H1 (cell line): ENCODE results near the gene NHERF2. TPM values are rescaled to one million over a fixed set of nuclear protein-coding genes. Genes with fewer than 3 reads are reported as not detected.

ENCODE experiments used
- CTCF ChIA-PET: fragments of 300-600 bp; sonication (Branson Sonifier 250); formaldehyde crosslinking; loops from one replicate; lab custom pipeline; 2021; ENCODE audit not compliant: partially characterized antibody; lab: Charles Lee
- POLR2A ChIA-PET: fragments of 300-600 bp; sonication (Branson Sonifier 250); formaldehyde crosslinking; loops from one replicate; lab custom pipeline; 2021; ENCODE audit warnings: inconsistent platforms; ENCODE audit not compliant: partially characterized antibody; lab: Charles Lee
- DNase-seq, 2 experiments: peaks; one replicate each; pipeline versions ENCODE4 v3.0.0 to v3.0.0-alpha.2; 2010 to 2022; ENCODE audit warnings: low spot score in 2 of 2, low read depth in 1 of 2, mixed read lengths in 1 of 2
- FAIRE-seq: peaks from 2 replicates; lab custom pipeline; 2011; peaks lifted over from hg19 to GRCh38; lab: Jason Lieb, UNC
- H2AFZ ChIP-seq: 2 replicates; pipeline ENCODE4 v1.8.1; 2012; ENCODE audit warnings: low read length, inconsistent platforms
- H2AK5ac ChIP-seq: 2 replicates; pipeline ENCODE4 v1.6.1; 2013; ENCODE audit warnings: low read depth, low read length
- H2BK120ac ChIP-seq: replicated peaks from 2 replicates; pipeline ENCODE3; 2013; ENCODE audit warnings: low read depth, low read length, inconsistent platforms
- H2BK12ac ChIP-seq: 2 replicates; pipeline ENCODE4 v1.6.1; 2013; ENCODE audit warnings: low read depth, low read length
- H2BK15ac ChIP-seq: 2 replicates; pipeline ENCODE4 v1.6.1; 2013; ENCODE audit warnings: low read length
- H2BK20ac ChIP-seq: 2 replicates; pipeline ENCODE4 v1.6.1; 2013; ENCODE audit warnings: low read length
- H2BK5ac ChIP-seq: 2 replicates; pipeline ENCODE4 v1.6.1; 2013; ENCODE audit warnings: low read depth, low read length
- H3K14ac ChIP-seq: 2 replicates; pipeline ENCODE4 v1.6.1; 2013; ENCODE audit warnings: inconsistent platforms; ENCODE audit not compliant: insufficient read length
- H3K18ac ChIP-seq: 2 replicates; pipeline ENCODE4 v1.6.1; 2013; ENCODE audit warnings: low read length; ENCODE audit errors: extremely low read depth
- H3K23ac ChIP-seq: 2 replicates; pipeline ENCODE4 v1.6.1; 2013; ENCODE audit warnings: inconsistent platforms; ENCODE audit not compliant: insufficient read length
- H3K23me2 ChIP-seq: 2 replicates; pipeline ENCODE4 v1.6.1; 2013; ENCODE audit warnings: low read depth, low read length
- H3K27ac ChIP-seq: 2 replicates; pipeline ENCODE4 v1.6.1; 2011; ENCODE audit warnings: low read depth, low read length, inconsistent platforms
- H3K27me3 ChIP-seq, 4 experiments: replicated peaks in 1 of 4; 1 replicate in 1 of 4; 2 replicates in 3 of 4; pipeline versions ENCODE4 v1.6.1 to v1.8.1; 2011 to 2013; ENCODE audit warnings: low read length in 3 of 4, mild to moderate bottlenecking in 3 of 4, inconsistent platforms in 2 of 4, mixed read lengths in 2 of 4, moderate library complexity in 1 of 4; ENCODE audit not compliant: control insufficient read depth in 3 of 4, insufficient read depth in 3 of 4; ENCODE audit errors: extremely low read depth in 1 of 4
- H3K36me3 ChIP-seq, 4 experiments: 2 replicates each; pipeline versions ENCODE4 v1.6.1 to v1.8.1; 2011 to 2013; ENCODE audit warnings: mild to moderate bottlenecking in 4 of 4, low read length in 3 of 4, moderate library complexity in 2 of 4, control low read depth in 1 of 4, inconsistent platforms in 1 of 4; ENCODE audit not compliant: insufficient read depth in 4 of 4, control insufficient read depth in 2 of 4
- H3K4ac ChIP-seq: replicated peaks from 2 replicates; pipeline ENCODE3; 2013; ENCODE audit warnings: low read length, low read depth, mixed read lengths, inconsistent platforms; ENCODE audit not compliant: insufficient read length
- H3K4me1 ChIP-seq, 4 experiments: replicated peaks in 1 of 4; 1 replicate in 1 of 4; 2 replicates in 3 of 4; pipeline versions ENCODE4 v1.6.1 to v1.8.1; 2011 to 2013; ENCODE audit warnings: low read length in 3 of 4, inconsistent platforms in 2 of 4, mixed read lengths in 1 of 4; ENCODE audit not compliant: insufficient read depth in 4 of 4, control insufficient read depth in 3 of 4
- H3K4me2 ChIP-seq, 2 experiments: 2 replicates each; pipeline versions ENCODE4 v1.6.1 to v1.8.1; 2011 to 2013; ENCODE audit warnings: low read depth in 2 of 2, low read length in 2 of 2, control low read depth in 1 of 2, inconsistent platforms in 1 of 2, mild to moderate bottlenecking in 1 of 2; ENCODE audit not compliant: insufficient read depth in 1 of 2
- H3K4me3 ChIP-seq, 4 experiments: fragments of 200-600, 300-600 bp in 1 of 4; sonication (generic), shearing (Covaris generic), sonication (Bioruptor Twin) in 1 of 4; 2 replicates each; pipeline versions ENCODE4 v1.5.1 to v1.8.1; 2011 to 2016; ENCODE audit warnings: low read length in 4 of 4, low read depth in 3 of 4, control low read depth in 2 of 4, inconsistent platforms in 2 of 4, mild to moderate bottlenecking in 2 of 4, mixed read lengths in 1 of 4, moderate library complexity in 1 of 4; ENCODE audit not compliant: insufficient read depth in 2 of 4; ENCODE audit errors: extremely low read depth in 1 of 4
- H3K56ac ChIP-seq: replicated peaks from 2 replicates; pipeline ENCODE3; 2013; ENCODE audit warnings: low read depth, mild to moderate bottlenecking, mixed read lengths, low read length, inconsistent platforms; ENCODE audit not compliant: insufficient read length
- H3K79me1 ChIP-seq: 2 replicates; pipeline ENCODE4 v1.6.1; 2013; ENCODE audit warnings: low read depth, low read length, control low read depth
- H3K79me2 ChIP-seq, 2 experiments: 2 replicates each; pipeline versions ENCODE4 v1.6.1 to v1.8.1; 2012 to 2013; ENCODE audit warnings: low read length in 2 of 2, mild to moderate bottlenecking in 2 of 2, inconsistent platforms in 1 of 2; ENCODE audit not compliant: insufficient read depth in 2 of 2, control insufficient read depth in 1 of 2
- H3K9ac ChIP-seq, 4 experiments: replicated peaks in 1 of 4; 1 replicate in 1 of 4; 2 replicates in 3 of 4; pipeline versions ENCODE4 v1.6.1 to v1.8.1; 2011 to 2013; ENCODE audit warnings: low read depth in 3 of 4, low read length in 3 of 4, control low read depth in 2 of 4, mild to moderate bottlenecking in 2 of 4, moderate library complexity in 2 of 4, inconsistent platforms in 1 of 4; ENCODE audit errors: extremely low read depth in 1 of 4
- H3K9me3 ChIP-seq, 2 experiments: 2 replicates each; pipeline versions ENCODE4 v1.6.1 to v1.8.1; 2012 to 2013; ENCODE audit warnings: mild to moderate bottlenecking in 2 of 2, moderate library complexity in 2 of 2, control low read depth in 1 of 2, inconsistent platforms in 1 of 2, low read depth in 1 of 2, low read length in 1 of 2, mixed read lengths in 1 of 2; ENCODE audit not compliant: insufficient read depth in 2 of 2
- H4K20me1 ChIP-seq, 2 experiments: replicated peaks in 1 of 2; 2 replicates each; pipeline versions ENCODE3 to v1.8.1; 2011 to 2013; ENCODE audit warnings: inconsistent platforms in 2 of 2, low read length in 2 of 2, mild to moderate bottlenecking in 1 of 2; ENCODE audit not compliant: insufficient read depth in 2 of 2, control insufficient read depth in 1 of 2
- H4K5ac ChIP-seq: 2 replicates; pipeline ENCODE4 v1.6.1; 2013; ENCODE audit warnings: low read length, low read depth, mixed read lengths, inconsistent platforms; ENCODE audit not compliant: insufficient read length
- H4K8ac ChIP-seq: 2 replicates; pipeline ENCODE4 v1.8.0; 2013; ENCODE audit warnings: mild to moderate bottlenecking, moderate library complexity, low read length, inconsistent platforms; ENCODE audit not compliant: insufficient read depth; ENCODE audit errors: extremely low read depth
- H4K91ac ChIP-seq: replicated peaks from 2 replicates; pipeline ENCODE3; 2013; ENCODE audit warnings: low read length, mixed read lengths, inconsistent platforms; ENCODE audit not compliant: insufficient read length
- ATF2 ChIP-seq: IDR thresholded peaks from 2 replicates; pipeline ENCODE4 v1.6.1; 2012; ENCODE audit warnings: low read length, inconsistent platforms
- BACH1 ChIP-seq: IDR thresholded peaks from 2 replicates; pipeline ENCODE4 v1.6.1; 2012; ENCODE audit warnings: low read length, improper control_type of control experiment
- CHD2 ChIP-seq: IDR thresholded peaks from 2 replicates; pipeline ENCODE4 v1.6.1; 2012; ENCODE audit warnings: low read length, improper control_type of control experiment
- HDAC2 ChIP-seq, 2 experiments: fragments of 300-600 bp in 1 of 2; sonication (generic) in 1 of 2; IDR thresholded peaks; 2 replicates each; pipeline ENCODE4 v1.6.1; 2011 to 2012; ENCODE audit warnings: low read depth in 2 of 2, low read length in 2 of 2, mild to moderate bottlenecking in 2 of 2, moderate library complexity in 2 of 2, borderline replicate concordance in 1 of 2, inconsistent platforms in 1 of 2
- POLR2A ChIP-seq, 2 experiments: IDR thresholded peaks; 1 replicate in 1 of 2; 2 replicates in 1 of 2; pipeline ENCODE4 v1.6.1; 2011; ENCODE audit warnings: low read depth in 2 of 2, low read length in 2 of 2, mild to moderate bottlenecking in 2 of 2; ENCODE audit errors: control extremely low read depth in 1 of 2
- RBBP5 ChIP-seq: IDR thresholded peaks from 2 replicates; pipeline ENCODE4 v1.7.1; 2012; ENCODE audit warnings: low read depth, mild to moderate bottlenecking, inconsistent platforms, low read length, moderate library complexity, borderline replicate concordance
- SIX5 ChIP-seq: IDR thresholded peaks from 2 replicates; pipeline ENCODE4 v1.6.1; 2011; ENCODE audit warnings: mild to moderate bottlenecking, low read depth, low read length
- SP1 ChIP-seq: IDR thresholded peaks from 2 replicates; pipeline ENCODE4 v1.6.1; 2011; ENCODE audit warnings: low read depth, low read length
- SUZ12 ChIP-seq: fragments of 200-600 bp; sonication (generic); IDR thresholded peaks from 2 replicates; pipeline ENCODE4 v1.6.1; 2012; ENCODE audit warnings: mild to moderate bottlenecking, inconsistent platforms, low read length, moderate library complexity, mixed read lengths
- WGBS, 2 experiments: shearing (Covaris generic) in 1 of 2; methylation state at CpG; one replicate each; pipeline versions ENCODE4 v1.1.6 to v1.1.7; 2013 to 2015; ENCODE audit warnings: low lambda C conversion rate in 2 of 2, mixed read lengths in 2 of 2, inconsistent platforms in 1 of 2, low coverage in 1 of 2, missing lambda C conversion rate in 1 of 2; ENCODE audit not compliant: insufficient replicate concordance in 2 of 2, insufficient coverage in 1 of 2, insufficient read length in 1 of 2; ENCODE audit errors: extremely low coverage in 1 of 2, missing lambda C conversion rate in 1 of 2; 5-methylcytosine and 5-hydroxymethylcytosine counted together
- polyA plus RNA-seq, 7 experiments: library from polyadenylated mRNA; depleted of rRNA in 3 of 7; stranded (reverse) in 5 of 7; unstranded in 2 of 7; fragments of >200 nt in 5 of 7; fragments of 200-250 nt in 2 of 7; gene quantifications; 1 replicate in 5 of 7; 2 replicates in 1 of 7; 4 replicates in 1 of 7; pipeline versions ENCODE4 v1.2.1 to v1.2.3, GENCODE V29; 2011 to 2013; ENCODE audit warnings: missing spikeins in 2 of 7, mixed read lengths in 2 of 7
- total RNA-seq: library from RNA; stranded (reverse); fragmentation: NEBNext Ultra II Directional; extraction: Animal tissue kit (Norgen Biotek cat#: 25700); gene quantifications from 2 replicates; pipeline ENCODE4 v1.2.1, GENCODE V29; 2021
- TF ChIP-seq, protein P1 (sequence below), 3 experiments: IDR thresholded peaks; 1 replicate in 2 of 3; 2 replicates in 1 of 3; pipeline versions ENCODE4 v1.5.1 to v1.6.1; 2011; ENCODE audit warnings: low read length in 3 of 3, mild to moderate bottlenecking in 3 of 3, inconsistent platforms in 2 of 3, low read depth in 1 of 3, moderate library complexity in 1 of 3; ENCODE audit not compliant: insufficient read depth in 1 of 3; ENCODE audit errors: control extremely low read depth in 1 of 3

NHERF2 gene
- total and polyA plus RNA-seq, 2 of the 8 experiments (the other 6 are each of a cell fraction or from before 2014, with no cell fraction given) = 13.9 to 19.3 TPM

- Histone ChIP-seq H3K79me1 (no peaks in the 10 kb centered on the region), H3K4me2 (no peak overlapping the region), H3K9me3 (no peaks in the 10 kb centered on the region), H3K23ac (no peak overlapping the region), H4K5ac (no peak overlapping the region), H3K36me3 (peaks cover 2 to 14% (median 6%) of the 10 kb centered on the region in 4 experiments; a peak in 6 of 8 replicates), H3K4me3 (no peak overlapping the region), H3K23me2 (no peaks in the 10 kb centered on the region), H3K4ac (no peak overlapping the region), H2AK5ac (no peak overlapping the region), H3K18ac (no peak overlapping the region), H4K91ac (no peak overlapping the region), H3K27ac (no peak overlapping the region), H4K20me1 (peaks cover 0 to 11% of the 10 kb centered on the region in 2 experiments), H3K56ac (no peak overlapping the region), H2BK12ac (0 out of 2 replicates have a peak overlapping the region, but pooled peaks have one; percentile 23), H2BK20ac (no peak overlapping the region), H3K27me3 (no peaks in the 10 kb centered on the region), H3K4me1 (no peaks in the 10 kb centered on the region), H2BK5ac (peak overlapping the region; percentile 49; the same call in 1 of the 2 replicates), H2BK15ac (no peak overlapping the region), H3K14ac (no peak overlapping the region), H2AFZ (no peak overlapping the region), H3K79me2 (no peaks in the 10 kb centered on the region), H3K9ac (no peak overlapping the region), H4K8ac (no peak overlapping the region; the same call in 1 of the 2 replicates), H2BK120ac (no peak overlapping the region)
- CTCF ChIA-PET = interaction anchor here (0.8 to 2.8 kb wide), 4 partner anchors 8 to 48 kb away, joined by 3 to 14 read pairs (median 4); no protein-coding TSS in a partner anchor
- POLR2A ChIA-PET = interaction anchor here (1.7 to 3.6 kb wide), 4 partner anchors 9 to 99 kb away, joined by 4 to 11 read pairs (median 8); partner anchors contain the start of genes NTHL1, RPS2, TRAF7 and TSC2
- 93% methylated on average over 25 of the region's 25 CpGs; no CpG with 5 or more reads in 1 of the 2 experiments for WGBS, 2 experiments
- FAIRE-seq (no peak), DNase-seq (no peak)
- TF ChIP-seq SUZ12 (no peak), HDAC2 (IDR thresholded peaks at IDR 0.05; ENCODE audit: borderline replicate concordance in 1 of 2, low read depth in 2 of 2, low read length in 2 of 2) (no peak), SP1 (no peak), SIX5 (no peak), CHD2 (no peak), BACH1 (no peak), RBBP5 (no peak), ATF2 (no peak), POLR2A (IDR thresholded peaks at IDR 0.05; ENCODE audit: control extremely low read depth in 1 of 2, low read depth in 2 of 2, low read length in 2 of 2) (no peak)
- TF ChIP-seq, protein P1, sequence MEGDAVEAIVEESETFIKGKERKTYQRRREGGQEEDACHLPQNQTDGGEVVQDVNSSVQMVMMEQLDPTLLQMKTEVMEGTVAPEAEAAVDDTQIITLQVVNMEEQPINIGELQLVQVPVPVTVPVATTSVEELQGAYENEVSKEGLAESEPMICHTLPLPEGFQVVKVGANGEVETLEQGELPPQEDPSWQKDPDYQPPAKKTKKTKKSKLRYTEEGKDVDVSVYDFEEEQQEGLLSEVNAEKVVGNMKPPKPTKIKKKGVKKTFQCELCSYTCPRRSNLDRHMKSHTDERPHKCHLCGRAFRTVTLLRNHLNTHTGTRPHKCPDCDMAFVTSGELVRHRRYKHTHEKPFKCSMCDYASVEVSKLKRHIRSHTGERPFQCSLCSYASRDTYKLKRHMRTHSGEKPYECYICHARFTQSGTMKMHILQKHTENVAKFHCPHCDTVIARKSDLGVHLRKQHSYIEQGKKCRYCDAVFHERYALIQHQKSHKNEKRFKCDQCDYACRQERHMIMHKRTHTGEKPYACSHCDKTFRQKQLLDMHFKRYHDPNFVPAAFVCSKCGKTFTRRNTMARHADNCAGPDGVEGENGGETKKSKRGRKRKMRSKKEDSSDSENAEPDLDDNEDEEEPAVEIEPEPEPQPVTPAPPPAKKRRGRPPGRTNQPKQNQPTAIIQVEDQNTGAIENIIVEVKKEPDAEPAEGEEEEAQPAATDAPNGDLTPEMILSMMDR (IDR thresholded peaks at IDR 0.05; ENCODE audit: control extremely low read depth in 1 of 3, insufficient read depth in 1 of 3, low read depth in 1 of 3, low read length in 3 of 3) = no peak
These were observed 37.2 kb downstream of the NHERF2 start for GRCh38 chr16:2063861-2064260.
